A549 (cell line): ENCODE results near the gene ROR2. TPM values are rescaled to one million over a fixed set of nuclear protein-coding genes. Genes with fewer than 3 reads are reported as not detected.

Experiments
- ATAC-seq, 2 experiments: fragments of 200-7000 bp in 1 of 2; fragments of >200 bp in 1 of 2; cut with Nextera tagmentation in 1 of 2; cut with Tn5 transposase in 1 of 2; 3 replicates each; pipeline versions ENCODE4 v1.8.0 to v1.9.1; 2018 to 2020; ENCODE audit warnings: mild to moderate bottlenecking in 1 of 2, moderate library complexity in 1 of 2
- CTCF ChIA-PET: fragments of 300-600 bp; sonication (Branson Sonifier 250); formaldehyde crosslinking; extraction: SDS; loops from one replicate; lab custom pipeline; 2021; ENCODE audit warnings: antibody characterized with exemption, inconsistent platforms; lab: Yijun Ruan, JAX
- POLR2A ChIA-PET: fragments of 350-600 bp; formaldehyde crosslinking; extraction: SDS; loops from one replicate; lab custom pipeline; 2021; ENCODE audit warnings: antibody characterized with exemption, inconsistent platforms; lab: Yijun Ruan, JAX
- DNase-seq, 2 experiments: peaks; one replicate each; pipeline versions ENCODE4 v3.0.0 to v3.0.0-alpha.2; 2011 to 2016; ENCODE audit warnings: low read depth in 1 of 2, low spot score in 1 of 2
- FAIRE-seq: peaks from 2 replicates; lab custom pipeline; 2011; peaks lifted over from hg19 to GRCh38; lab: Jason Lieb, UNC
- H3K27ac ChIP-seq, 2 experiments: fragments of >200 bp; sonication (Bioruptor Twin); formaldehyde crosslinking; 3 replicates each; pipeline ENCODE4 v1.5.1; 2016 to 2017
- H3K4me1 ChIP-seq: fragments of >200 bp; sonication (Bioruptor Twin); formaldehyde crosslinking; 3 replicates; pipeline ENCODE4 v1.6.1; 2016
- H3K4me2 ChIP-seq: fragments of >200 bp; sonication (Bioruptor Twin); formaldehyde crosslinking; 3 replicates; pipeline ENCODE4 v1.6.1; 2016
- H3K4me3 ChIP-seq: fragments of >200 bp; sonication (Bioruptor Twin); formaldehyde crosslinking; 3 replicates; pipeline ENCODE4 v1.5.1; 2016
- H3K9me3 ChIP-seq: fragments of >200 bp; sonication (Bioruptor Twin); formaldehyde crosslinking; 3 replicates; pipeline ENCODE4 v1.6.1; 2016
- E2F6 ChIP-seq: IDR thresholded peaks from 2 replicates; pipeline ENCODE4 v1.6.1; 2012; ENCODE audit warnings: low read depth, borderline replicate concordance
- EHF ChIP-seq: fragments of 250-450 bp; sonication (Bioruptor Pico); IDR thresholded peaks from 2 replicates; pipeline ENCODE4 v1.5.0; 2020; ENCODE audit warnings: mild to moderate bottlenecking
- ELK1 ChIP-seq: fragments of 150-350 bp; IDR thresholded peaks from 2 replicates; pipeline ENCODE4 v1.6.1; 2014; ENCODE audit warnings: low read depth, mild to moderate bottlenecking, low read length
- FOSB ChIP-seq: fragments of 250-450 bp; sonication (Bioruptor Pico); IDR thresholded peaks from 2 replicates; pipeline ENCODE4 v1.5.0; 2020; ENCODE audit warnings: mild to moderate bottlenecking, moderate library complexity
- HES2 ChIP-seq: fragments of >200 bp; sonication (Bioruptor Twin); formaldehyde crosslinking; IDR thresholded peaks from 2 replicates; pipeline ENCODE4 v1.6.1; 2016
- HEYL ChIP-seq: fragments of 250-450 bp; sonication (Bioruptor Pico); IDR thresholded peaks from 2 replicates; pipeline ENCODE4 v1.8.0; 2021; ENCODE audit warnings: mild to moderate bottlenecking, moderate library complexity
- MYC ChIP-seq: IDR thresholded peaks from 2 replicates; pipeline ENCODE4 v1.6.1; 2012; ENCODE audit warnings: mild to moderate bottlenecking, inconsistent platforms, low read length, improper control_type of control experiment, borderline replicate concordance
- NPAS2 ChIP-seq: fragments of 250-450 bp; sonication (Bioruptor Pico); IDR thresholded peaks from 2 replicates; pipeline ENCODE4 v1.8.0; 2022; ENCODE audit warnings: mild to moderate bottlenecking, moderate library complexity, borderline replicate concordance
- NR3C1 ChIP-seq: fragments of >200 bp; sonication (Bioruptor Twin); formaldehyde crosslinking; IDR thresholded peaks from 3 replicates; pipeline ENCODE4 v1.6.1; 2017
- PHF8 ChIP-seq: fragments of 200-600 bp; sonication (generic); IDR thresholded peaks from 2 replicates; pipeline ENCODE4 v1.6.1; 2016; ENCODE audit warnings: low read depth, mild to moderate bottlenecking, antibody characterized with exemption, moderate library complexity, borderline replicate concordance
- POLR2A ChIP-seq: IDR thresholded peaks from 2 replicates; pipeline ENCODE4 v1.6.1; 2012; ENCODE audit warnings: mild to moderate bottlenecking, low read length
- POLR2AphosphoS2 ChIP-seq: conservative IDR thresholded peaks from 2 replicates; pipeline ENCODE4 v1.6.1; 2012; ENCODE audit warnings: low read length, improper control_type of control experiment, inconsistent platforms
- RAD21 ChIP-seq, 2 experiments: fragments of >200 bp in 1 of 2; sonication (Bioruptor Twin) in 1 of 2; formaldehyde crosslinking in 1 of 2; IDR thresholded peaks in 1 of 2; conservative IDR thresholded peaks in 1 of 2; 2 replicates in 1 of 2; 3 replicates in 1 of 2; pipeline ENCODE4 v1.6.1; 2012 to 2018; ENCODE audit warnings: inconsistent platforms in 1 of 2
- RFX5 ChIP-seq: fragments of 450-650 bp; IDR thresholded peaks from 2 replicates; pipeline ENCODE4 v1.7.1; 2014; ENCODE audit warnings: antibody characterized with exemption, mild to moderate bottlenecking, moderate library complexity
- SMC3 ChIP-seq: fragments of >200 bp; sonication (Bioruptor Twin); formaldehyde crosslinking; IDR thresholded peaks from 3 replicates; pipeline ENCODE4 v1.6.1; 2018; ENCODE audit warnings: inconsistent platforms
- TFCP2L1 ChIP-seq: fragments of 250-450 bp; sonication (Bioruptor Pico); IDR thresholded peaks from 2 replicates; pipeline ENCODE4 v1.5.0; 2021; ENCODE audit warnings: mild to moderate bottlenecking
- TP53 ChIP-seq: fragments of 250-450 bp; sonication (Bioruptor Pico); IDR thresholded peaks from 2 replicates; pipeline ENCODE4 v1.5.0; 2021; ENCODE audit warnings: mild to moderate bottlenecking, moderate library complexity
- ZC3H11A ChIP-seq: fragments of 450-650 bp; IDR thresholded peaks from 2 replicates; pipeline ENCODE4 v1.6.1; 2014; ENCODE audit warnings: antibody characterized with exemption, mild to moderate bottlenecking
- WGBS: methylation state at CpG from one replicate; pipeline ENCODE4 v1.1.6; 2017; ENCODE audit errors: missing lambda C conversion rate; 5-methylcytosine and 5-hydroxymethylcytosine counted together
- polyA plus RNA-seq, 4 experiments: library from polyadenylated mRNA; depleted of rRNA in 3 of 4; stranded (reverse); fragments of >200 nt; fragmentation: RNase III in 1 of 4; extraction: RNeasy Plus Mini Kit Qiagen cat#74134 plus additional on column Dnase treatment in 1 of 4; gene quantifications; 2 replicates in 3 of 4; 3 replicates in 1 of 4; pipeline ENCODE4 v1.2.3, GENCODE V29; 2011 to 2017
- TF ChIP-seq, protein P1 (sequence below): fragments of 200-600 bp; sonication (generic); IDR thresholded peaks from 2 replicates; pipeline ENCODE4 v1.6.1; 2016; ENCODE audit warnings: antibody characterized with exemption, mild to moderate bottlenecking, moderate library complexity
- TF ChIP-seq, protein P2 (sequence below): fragments of >200 bp; sonication (Bioruptor Twin); formaldehyde crosslinking; IDR thresholded peaks from 3 replicates; pipeline ENCODE4 v1.5.1; 2016

ROR2 gene
- polyA plus RNA-seq, 2 of the 4 experiments (the other 2 are of a cell fraction) = 0.12 to 0.53 TPM

DNA sequence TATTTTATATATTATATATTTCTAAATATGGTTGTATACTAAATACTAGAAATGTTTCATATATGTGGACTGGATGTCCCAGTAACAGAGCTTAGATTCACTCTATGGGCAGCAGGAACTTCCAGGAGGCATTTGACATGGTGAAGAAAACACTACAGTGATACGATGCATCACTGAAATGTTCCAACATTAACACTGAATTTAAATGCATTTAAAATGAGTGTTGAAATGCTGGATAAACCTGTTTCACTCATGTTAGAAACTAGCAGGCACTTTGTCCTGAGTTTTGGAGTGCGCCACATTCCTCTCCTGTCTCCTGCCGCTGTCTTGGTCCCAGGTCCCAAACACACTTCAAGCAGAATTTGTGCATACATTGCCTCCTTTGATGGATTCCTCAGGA, 288.6 kb downstream of the ROR2 start:
- no peaks in the 10 kb centered on the region for H3K9me3 ChIP-seq
- H3K4me3 ChIP-seq = no peak overlapping the region
- H3K4me1 ChIP-seq = no peaks in the 10 kb centered on the region
- no peak overlapping the region for H3K4me2 ChIP-seq
- CTCF ChIA-PET = no interaction called here
- TF ChIP-seq POLR2A = no peak
- TF ChIP-seq EHF (CRISPR knock-in tag) = no peak
- TF ChIP-seq, all 56 proteins: peak for 0
- DNase-seq (no peak), FAIRE-seq (no peak), ATAC-seq (no peak)
- POLR2A ChIA-PET = no interaction called here
- WGBS = 54% methylated on average over 3 of the region's 3 CpGs
- no peak overlapping the region for H3K27ac ChIP-seq

- H3K4me2 ChIP-seq = no peak overlapping the region
- DNase-seq = no peak
- WGBS = 0% methylated on average over 1 of the region's 1 CpG
- CTCF ChIA-PET = interaction anchor here (1.5 to 2.6 kb wide), 4 partner anchors 8 to 67 kb away, joined by 4 to 8 read pairs (median 6); no protein-coding TSS in a partner anchor
- H3K4me1 ChIP-seq = no peaks in the 10 kb centered on the region
- no peaks in the 10 kb centered on the region for H3K9me3 ChIP-seq
- POLR2A ChIA-PET = no interaction called here
- H3K27ac ChIP-seq = no peak overlapping the region
- no peak overlapping the region for H3K4me3 ChIP-seq
- no peak for ATAC-seq
- FAIRE-seq = no peak
- TF ChIP-seq ELK1 = no peak
- TF ChIP-seq POLR2AphosphoS2 = no peak
- no peak for TF ChIP-seq NPAS2 (CRISPR knock-in tag)
- no peak for TF ChIP-seq HEYL (CRISPR knock-in tag)
- TF ChIP-seq RFX5 = no peak
- no peak for TF ChIP-seq FOSB (CRISPR knock-in tag)
- TF ChIP-seq PHF8 = no peak
- no peak for TF ChIP-seq NR3C1
- no peak for TF ChIP-seq HES2
- no peak for TF ChIP-seq MYC
- TF ChIP-seq, protein P1, sequence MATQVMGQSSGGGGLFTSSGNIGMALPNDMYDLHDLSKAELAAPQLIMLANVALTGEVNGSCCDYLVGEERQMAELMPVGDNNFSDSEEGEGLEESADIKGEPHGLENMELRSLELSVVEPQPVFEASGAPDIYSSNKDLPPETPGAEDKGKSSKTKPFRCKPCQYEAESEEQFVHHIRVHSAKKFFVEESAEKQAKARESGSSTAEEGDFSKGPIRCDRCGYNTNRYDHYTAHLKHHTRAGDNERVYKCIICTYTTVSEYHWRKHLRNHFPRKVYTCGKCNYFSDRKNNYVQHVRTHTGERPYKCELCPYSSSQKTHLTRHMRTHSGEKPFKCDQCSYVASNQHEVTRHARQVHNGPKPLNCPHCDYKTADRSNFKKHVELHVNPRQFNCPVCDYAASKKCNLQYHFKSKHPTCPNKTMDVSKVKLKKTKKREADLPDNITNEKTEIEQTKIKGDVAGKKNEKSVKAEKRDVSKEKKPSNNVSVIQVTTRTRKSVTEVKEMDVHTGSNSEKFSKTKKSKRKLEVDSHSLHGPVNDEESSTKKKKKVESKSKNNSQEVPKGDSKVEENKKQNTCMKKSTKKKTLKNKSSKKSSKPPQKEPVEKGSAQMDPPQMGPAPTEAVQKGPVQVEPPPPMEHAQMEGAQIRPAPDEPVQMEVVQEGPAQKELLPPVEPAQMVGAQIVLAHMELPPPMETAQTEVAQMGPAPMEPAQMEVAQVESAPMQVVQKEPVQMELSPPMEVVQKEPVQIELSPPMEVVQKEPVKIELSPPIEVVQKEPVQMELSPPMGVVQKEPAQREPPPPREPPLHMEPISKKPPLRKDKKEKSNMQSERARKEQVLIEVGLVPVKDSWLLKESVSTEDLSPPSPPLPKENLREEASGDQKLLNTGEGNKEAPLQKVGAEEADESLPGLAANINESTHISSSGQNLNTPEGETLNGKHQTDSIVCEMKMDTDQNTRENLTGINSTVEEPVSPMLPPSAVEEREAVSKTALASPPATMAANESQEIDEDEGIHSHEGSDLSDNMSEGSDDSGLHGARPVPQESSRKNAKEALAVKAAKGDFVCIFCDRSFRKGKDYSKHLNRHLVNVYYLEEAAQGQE = no peak
- no peak for TF ChIP-seq TP53 (CRISPR knock-in tag)
- TF ChIP-seq ZC3H11A = no peak
- TF ChIP-seq TFCP2L1 (CRISPR knock-in tag) = no peak
- TF ChIP-seq, all 56 proteins: peak for 0
Measured at GRCh38 chr9:91660521-91660920, 289.5 kb downstream of the ROR2 start.

DNA sequence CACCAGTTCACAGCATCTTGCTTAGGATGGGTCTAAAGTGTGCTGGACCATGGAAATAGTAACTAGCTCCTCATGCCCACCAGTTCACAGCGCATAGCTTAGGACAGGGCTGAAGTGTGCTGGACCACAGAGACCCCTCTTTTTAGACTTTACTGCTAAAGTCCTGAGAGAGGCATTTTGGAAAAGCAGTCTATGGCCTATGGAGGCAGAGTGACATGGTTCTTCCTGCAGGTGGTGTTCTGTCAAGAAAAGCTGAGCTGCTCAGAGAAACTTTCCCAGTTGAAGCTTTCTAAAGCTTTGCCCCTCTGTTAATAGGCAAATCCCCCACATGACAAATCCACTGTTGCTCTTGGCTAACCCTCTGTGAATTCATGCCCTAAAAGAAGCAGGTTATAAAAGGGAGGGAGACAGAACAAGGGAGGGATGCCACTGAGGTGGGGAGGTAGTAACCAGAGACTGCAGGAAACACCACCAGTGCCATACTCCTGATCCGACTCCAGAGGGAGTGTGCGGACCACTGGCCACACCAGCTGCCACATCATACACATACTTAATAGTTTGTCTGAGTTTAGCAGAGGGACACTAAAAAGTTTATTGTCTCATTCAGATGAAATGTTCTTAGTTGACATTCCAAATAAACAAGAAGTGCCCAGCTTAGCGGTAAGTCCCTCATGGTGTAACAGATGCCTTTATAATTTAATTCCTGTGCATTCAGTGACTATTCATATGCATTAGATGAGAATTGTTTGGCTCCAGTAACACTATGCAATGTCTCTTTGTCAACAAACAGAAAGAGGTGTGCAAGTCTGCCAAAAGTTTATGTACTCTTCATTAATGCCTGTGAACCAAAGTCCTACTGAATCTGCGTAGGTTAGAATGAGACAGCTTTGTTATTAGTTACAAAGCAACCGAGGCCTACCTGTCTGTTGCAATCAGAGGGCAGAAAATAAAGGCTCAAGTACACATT, 290.2 kb downstream of the ROR2 start:
- TF ChIP-seq, protein P2, sequence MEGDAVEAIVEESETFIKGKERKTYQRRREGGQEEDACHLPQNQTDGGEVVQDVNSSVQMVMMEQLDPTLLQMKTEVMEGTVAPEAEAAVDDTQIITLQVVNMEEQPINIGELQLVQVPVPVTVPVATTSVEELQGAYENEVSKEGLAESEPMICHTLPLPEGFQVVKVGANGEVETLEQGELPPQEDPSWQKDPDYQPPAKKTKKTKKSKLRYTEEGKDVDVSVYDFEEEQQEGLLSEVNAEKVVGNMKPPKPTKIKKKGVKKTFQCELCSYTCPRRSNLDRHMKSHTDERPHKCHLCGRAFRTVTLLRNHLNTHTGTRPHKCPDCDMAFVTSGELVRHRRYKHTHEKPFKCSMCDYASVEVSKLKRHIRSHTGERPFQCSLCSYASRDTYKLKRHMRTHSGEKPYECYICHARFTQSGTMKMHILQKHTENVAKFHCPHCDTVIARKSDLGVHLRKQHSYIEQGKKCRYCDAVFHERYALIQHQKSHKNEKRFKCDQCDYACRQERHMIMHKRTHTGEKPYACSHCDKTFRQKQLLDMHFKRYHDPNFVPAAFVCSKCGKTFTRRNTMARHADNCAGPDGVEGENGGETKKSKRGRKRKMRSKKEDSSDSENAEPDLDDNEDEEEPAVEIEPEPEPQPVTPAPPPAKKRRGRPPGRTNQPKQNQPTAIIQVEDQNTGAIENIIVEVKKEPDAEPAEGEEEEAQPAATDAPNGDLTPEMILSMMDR = peak; percentile 28; the same call in 2 of the 3 replicates
- TF ChIP-seq POLR2A = no peak
- TF ChIP-seq RAD21 (conservative IDR thresholded peaks at IDR 0.05 in 1 of 2, IDR thresholded peaks at IDR 0.05 in 1 of 2) = peak; percentile 31 to 44; a peak in 2 of 5 replicates
- no peak for TF ChIP-seq E2F6
- TF ChIP-seq SMC3 = peak; percentile 25; the same call in 1 of the 3 replicates
- Histone ChIP-seq H3K9me3 (no peaks in the 10 kb centered on the region), H3K4me3 (no peak overlapping the region), H3K4me1 (no peaks in the 10 kb centered on the region), H3K4me2 (no peak overlapping the region), H3K27ac (no peak overlapping the region)
- ChIA-PET CTCF (interaction anchor here (0.6 to 2.6 kb wide), 6 partner anchors 9 to 644 kb away, joined by 3 to 8 read pairs (median 4); no protein-coding TSS in a partner anchor), POLR2A (no interaction called here)
- WGBS = 74% methylated on average over 6 of the region's 6 CpGs
- ATAC-seq (peak; percentile 90 to 93), DNase-seq (peak; percentile 16 to 35), FAIRE-seq (no peak)
